Measurements from ENCODE around the gene ULBP3.

ULBP3 gene

DNA sequence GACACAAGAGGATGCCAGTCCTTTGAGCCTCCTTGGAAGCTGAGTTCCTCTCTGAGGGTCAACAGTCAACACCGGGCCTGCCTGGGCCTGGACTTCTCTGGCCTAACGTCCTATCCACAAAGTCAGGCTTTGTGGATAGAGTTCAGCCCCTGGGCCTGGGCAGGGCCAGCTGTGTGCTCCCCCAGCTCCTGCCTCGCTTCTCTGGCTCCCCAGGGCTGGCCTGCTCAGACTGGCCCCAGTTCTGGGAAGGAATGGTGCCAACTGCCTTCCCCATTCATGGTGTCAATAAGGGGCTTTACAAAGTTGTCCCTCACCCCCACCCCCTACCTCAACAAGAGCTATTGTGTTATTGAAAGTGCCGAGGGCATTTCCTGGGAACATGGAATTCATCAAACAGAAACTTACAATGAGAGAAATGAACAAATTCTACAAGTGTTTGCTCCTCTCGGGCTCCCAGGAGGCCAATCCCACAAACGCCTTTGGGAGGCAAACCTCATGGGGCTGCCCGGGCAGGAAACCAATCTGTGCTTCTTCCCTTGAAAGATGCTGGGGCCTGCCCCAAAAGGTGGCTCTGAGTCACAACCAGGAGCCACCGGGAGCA is 47.4 kb upstream of the ULBP3 start:
- Histone ChIP-seq H3K4me3 (ENCODE audit: insufficient read depth, low read length, poor library complexity, severe bottlenecking) (no peak overlapping the region), H2AFZ (ENCODE audit: low read depth, low read length, severe bottlenecking) (no peak overlapping the region), H3K27ac (ENCODE audit: low read depth, low read length) (no peak overlapping the region), H3K36me3 (ENCODE audit: low read length) (no peaks in the 10 kb centered on the region), H3F3A (ENCODE audit: insufficient read depth) (no peaks in the 10 kb centered on the region), H3K4me2 (ENCODE audit: low read depth, low read length, poor library complexity, severe bottlenecking) (no peak overlapping the region), H3K79me2 (ENCODE audit: insufficient read depth, low read length) (no peaks in the 10 kb centered on the region), H3K9ac (ENCODE audit: low read length) (no peak overlapping the region), H4K20me1 (ENCODE audit: low read depth, low read length) (no peaks in the 10 kb centered on the region), H3K9me3 (ENCODE audit: insufficient read depth, low read length) (no peaks in the 10 kb centered on the region), H3K9me2 (replicated peaks; ENCODE audit: insufficient read depth, low read length) (no peaks in the 10 kb centered on the region), H3K27me3 (ENCODE audit: low read length) (no peaks in the 10 kb centered on the region)
- TF ChIP-seq EZH2phosphoT487 (conservative IDR thresholded peaks at IDR 0.05; ENCODE audit: low read length) (no peak), CTCF (IDR thresholded peaks at IDR 0.05; ENCODE audit: insufficient read depth, low read length, poor library complexity, severe bottlenecking) (no peak)

- Histone ChIP-seq H4K20me1 (ENCODE audit: low read depth, low read length) (no peaks in the 10 kb centered on the region), H3K27ac (ENCODE audit: low read depth, low read length) (no peak overlapping the region), H3F3A (ENCODE audit: insufficient read depth) (no peaks in the 10 kb centered on the region), H3K36me3 (ENCODE audit: low read length) (no peaks in the 10 kb centered on the region), H3K9me3 (ENCODE audit: insufficient read depth, low read length) (no peaks in the 10 kb centered on the region), H3K27me3 (ENCODE audit: low read length) (no peaks in the 10 kb centered on the region), H3K79me2 (ENCODE audit: insufficient read depth, low read length) (no peaks in the 10 kb centered on the region), H3K9ac (ENCODE audit: low read length) (no peak overlapping the region), H3K4me3 (ENCODE audit: insufficient read depth, low read length, poor library complexity, severe bottlenecking) (no peak overlapping the region), H3K9me2 (replicated peaks; ENCODE audit: insufficient read depth, low read length) (no peaks in the 10 kb centered on the region), H2AFZ (ENCODE audit: low read depth, low read length, severe bottlenecking) (no peak overlapping the region), H3K4me2 (ENCODE audit: low read depth, low read length, poor library complexity, severe bottlenecking) (no peak overlapping the region)
- no peak for TF ChIP-seq EZH2phosphoT487 (conservative IDR thresholded peaks at IDR 0.05; ENCODE audit: low read length)
- TF ChIP-seq CTCF (IDR thresholded peaks at IDR 0.05; ENCODE audit: insufficient read depth, low read length, poor library complexity, severe bottlenecking), result no peak
Observed at GRCh38 chr6:150115769-150116168, 46.8 kb upstream of the ULBP3 start.

- H2AFZ ChIP-seq (ENCODE audit: low read depth, low read length, severe bottlenecking), result no peak overlapping the region
- TF ChIP-seq EZH2phosphoT487 (conservative IDR thresholded peaks at IDR 0.05; ENCODE audit: low read length), result no peak
- TF ChIP-seq CTCF (IDR thresholded peaks at IDR 0.05; ENCODE audit: insufficient read depth, low read length, poor library complexity, severe bottlenecking), result no peak
- H3K27ac ChIP-seq (ENCODE audit: low read depth, low read length), result no peak overlapping the region
- no peaks in the 10 kb centered on the region for H3K27me3 ChIP-seq (ENCODE audit: low read length)
- no peaks in the 10 kb centered on the region for H3K36me3 ChIP-seq (ENCODE audit: low read length)
- H3K9me2 ChIP-seq (replicated peaks; ENCODE audit: insufficient read depth, low read length), result no peaks in the 10 kb centered on the region
- H3K4me3 ChIP-seq (ENCODE audit: insufficient read depth, low read length, poor library complexity, severe bottlenecking), result no peak overlapping the region
- no peaks in the 10 kb centered on the region for H3K79me2 ChIP-seq (ENCODE audit: insufficient read depth, low read length)
- no peaks in the 10 kb centered on the region for H3F3A ChIP-seq (ENCODE audit: insufficient read depth)
- no peak overlapping the region for H3K9ac ChIP-seq (ENCODE audit: low read length)
- no peak overlapping the region for H3K4me2 ChIP-seq (ENCODE audit: low read depth, low read length, poor library complexity, severe bottlenecking)
- no peaks in the 10 kb centered on the region for H3K9me3 ChIP-seq (ENCODE audit: insufficient read depth, low read length)
- no peaks in the 10 kb centered on the region for H4K20me1 ChIP-seq (ENCODE audit: low read depth, low read length)
Observed at GRCh38 chr6:150112233-150112632, 43.3 kb upstream of the ULBP3 start.
